GM19099 (cell line): ENCODE results near the gene COL5A2.

ENCODE experiments used
- POLR2A ChIP-seq: IDR thresholded peaks from 3 replicates; pipeline ENCODE4 v1.6.1; 2011; ENCODE audit warnings: low read depth; ENCODE audit not compliant: insufficient read length; ENCODE audit errors: extremely low read depth

Gene COL5A2

DNA sequence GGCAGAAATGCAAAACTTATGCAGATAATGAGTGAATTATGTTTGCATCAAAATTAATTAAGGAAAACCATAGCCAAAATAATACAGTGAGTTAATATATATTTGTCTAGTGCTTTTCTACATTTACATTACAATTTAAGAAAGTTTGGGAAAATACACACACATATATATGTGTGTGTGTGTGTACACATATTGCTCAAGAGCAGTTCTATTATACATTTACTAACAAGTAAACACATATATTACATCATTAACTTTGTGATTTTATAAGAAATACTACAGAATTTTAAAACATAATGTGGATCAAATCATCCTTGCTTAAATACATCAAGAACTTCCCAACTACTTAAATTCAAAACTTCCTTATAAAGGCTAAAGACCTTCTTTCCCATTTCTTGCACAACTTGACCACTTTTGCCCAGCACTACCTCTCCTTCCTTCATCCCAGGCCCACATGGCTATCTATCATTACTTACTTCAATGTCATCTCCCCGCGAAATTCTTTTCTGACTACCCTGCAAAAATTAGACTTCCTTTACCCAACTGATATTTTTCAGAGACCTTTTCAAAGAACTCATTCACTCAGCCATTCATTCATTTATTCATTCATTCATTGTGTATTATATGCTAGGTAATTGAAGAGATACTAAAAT lies 68.4 kb downstream of the COL5A2 start:
- TF ChIP-seq POLR2A, result no peak

DNA sequence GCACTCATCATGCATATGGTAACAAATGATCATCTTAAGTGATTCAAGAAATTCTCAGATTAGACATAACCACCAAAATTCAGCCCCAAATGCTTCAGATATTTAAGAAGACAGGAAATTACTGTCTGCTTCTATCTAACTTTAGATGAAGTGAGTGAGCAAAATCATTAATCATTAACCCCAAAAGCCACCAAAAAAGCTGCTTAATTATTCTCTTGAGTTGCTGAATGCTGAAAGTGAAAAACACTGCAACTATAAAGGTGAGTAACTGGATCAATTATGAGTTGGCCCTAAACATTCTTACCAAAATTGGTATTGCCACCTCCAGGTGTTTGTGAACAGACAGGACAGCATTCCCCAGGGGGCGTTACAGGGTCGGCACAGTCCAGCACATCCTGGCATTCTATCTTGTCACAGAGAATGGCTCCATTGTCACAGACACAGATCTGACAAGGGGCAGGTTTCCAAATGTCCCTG lies 69.6 kb downstream of the COL5A2 start:
- no peak for TF ChIP-seq POLR2A

DNA sequence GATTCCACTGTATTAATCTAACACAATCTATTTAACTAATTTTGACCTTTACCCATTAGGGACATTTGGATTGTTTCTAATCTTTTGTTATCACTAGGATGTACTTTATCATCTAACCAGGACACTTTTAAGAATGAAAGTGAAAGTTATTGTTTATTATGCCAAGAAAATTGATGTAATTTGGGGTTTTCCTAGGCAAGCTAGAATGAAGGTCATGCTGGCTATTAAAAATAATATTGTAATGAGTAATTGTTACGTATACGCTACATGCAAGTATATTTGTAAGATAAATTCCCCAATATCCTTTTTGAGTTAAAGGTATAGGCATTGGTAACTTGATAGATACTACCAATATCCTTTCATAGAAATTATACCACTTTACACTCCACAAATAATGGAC lies 74.6 kb downstream of the COL5A2 start:
- TF ChIP-seq POLR2A, result no peak

DNA sequence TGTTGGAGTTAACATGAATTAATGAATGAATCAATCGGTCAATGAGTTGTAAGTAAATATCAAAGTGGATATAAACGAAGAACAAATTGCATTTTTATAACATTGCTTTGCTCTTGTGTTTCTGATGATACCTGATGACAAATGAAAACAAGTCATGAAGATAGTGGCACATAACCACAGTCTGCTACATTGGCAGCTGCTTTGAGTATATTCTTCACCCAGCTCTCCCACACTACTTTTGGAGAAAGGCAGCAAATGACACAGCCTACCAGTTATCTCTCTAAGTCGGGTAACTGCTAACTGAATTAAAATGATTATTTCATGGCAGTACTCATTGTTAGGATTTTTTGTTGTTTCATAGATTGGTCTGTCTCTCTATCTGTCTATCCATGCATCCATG lies 76.8 kb downstream of the COL5A2 start:
- TF ChIP-seq POLR2A, result no peak

DNA sequence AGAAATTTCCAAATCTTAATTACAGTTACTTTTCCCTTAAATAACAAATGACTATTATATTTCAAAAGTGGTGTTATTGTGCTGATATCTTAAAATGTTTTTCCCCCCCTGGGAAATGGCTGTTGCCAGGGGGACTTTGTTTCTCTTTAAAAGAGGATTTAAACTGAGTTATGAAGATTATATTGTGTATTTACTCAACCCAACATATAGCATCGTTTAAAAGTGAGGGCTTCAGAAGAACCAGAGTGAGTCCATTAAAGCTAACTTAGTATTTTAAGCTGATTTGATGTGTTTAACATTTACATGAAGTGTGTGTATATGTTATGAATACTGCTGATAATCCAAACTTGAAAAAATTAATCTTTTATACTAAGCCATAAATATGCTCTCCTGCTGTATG lies 81.6 kb downstream of the COL5A2 start:
- no peak for TF ChIP-seq POLR2A

DNA sequence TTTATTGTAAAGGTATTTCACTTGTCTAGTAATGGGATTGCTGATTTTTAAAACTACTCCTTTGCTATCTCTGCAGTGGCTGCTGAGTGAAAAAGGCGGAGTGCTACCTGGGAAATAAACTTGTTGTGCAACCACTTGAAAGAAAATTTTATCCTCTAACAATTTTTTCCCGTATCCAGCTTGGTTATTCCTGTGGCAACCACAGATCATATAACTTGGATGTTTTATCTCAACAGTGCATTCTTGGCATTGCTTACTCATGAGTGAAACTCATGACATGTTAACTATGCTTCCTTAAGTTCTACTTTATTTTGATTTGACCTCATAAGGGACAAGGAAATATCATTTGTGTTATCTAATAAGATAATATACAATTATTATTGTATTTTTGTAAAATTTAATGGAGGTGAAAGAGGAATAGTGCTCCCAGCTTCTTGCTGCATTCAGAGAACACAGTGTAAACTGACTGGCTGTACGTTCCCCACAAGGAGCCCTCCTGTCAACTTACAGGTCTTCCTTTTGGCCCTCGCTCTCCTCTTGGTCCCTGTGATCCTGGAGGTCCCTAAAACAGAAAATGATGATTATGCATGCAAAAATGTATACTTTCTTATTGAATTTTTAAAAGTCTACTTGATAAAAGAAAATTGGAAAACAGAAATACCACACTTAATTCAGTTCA lies 82.7 kb downstream of the COL5A2 start:
- no peak for TF ChIP-seq POLR2A

DNA sequence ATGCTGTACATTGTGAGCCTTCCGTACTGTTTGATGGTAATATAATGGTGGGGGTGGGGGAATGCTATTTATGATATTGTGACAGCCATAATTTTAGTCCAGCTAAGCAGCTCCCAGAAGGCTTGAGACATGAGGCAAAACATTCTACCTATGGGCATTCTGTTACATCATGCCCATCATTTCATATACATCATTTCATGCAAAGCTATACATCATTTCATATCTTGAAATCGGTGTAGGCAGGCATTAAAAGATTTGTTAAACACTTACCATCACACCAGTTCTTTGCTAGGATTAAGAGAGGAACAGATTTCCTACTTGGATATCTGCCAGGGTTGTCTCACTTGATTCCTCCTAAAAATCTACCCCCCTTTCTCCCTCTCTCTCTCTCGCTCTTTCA lies 84.5 kb downstream of the COL5A2 start:
- TF ChIP-seq POLR2A, result no peak

DNA sequence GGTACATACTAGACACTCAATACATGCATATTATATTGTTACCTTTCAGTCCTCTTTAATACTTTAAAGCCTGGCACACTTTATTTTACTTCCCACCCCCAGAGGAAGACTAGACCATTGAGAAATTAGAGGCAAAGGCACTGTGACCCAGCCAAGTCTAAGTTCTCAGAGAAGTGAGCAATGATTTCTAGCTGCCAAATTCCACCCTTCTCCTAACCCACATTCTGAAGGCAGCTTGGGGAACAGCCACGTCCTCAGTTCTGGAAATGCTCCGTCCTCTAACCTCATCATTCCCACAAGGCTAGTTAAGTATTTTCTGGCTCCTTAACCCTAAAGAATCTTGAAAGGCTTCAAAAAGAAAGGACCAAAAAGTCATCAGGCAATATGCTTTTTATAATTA lies 86.6 kb downstream of the COL5A2 start:
- TF ChIP-seq POLR2A, result no peak

DNA sequence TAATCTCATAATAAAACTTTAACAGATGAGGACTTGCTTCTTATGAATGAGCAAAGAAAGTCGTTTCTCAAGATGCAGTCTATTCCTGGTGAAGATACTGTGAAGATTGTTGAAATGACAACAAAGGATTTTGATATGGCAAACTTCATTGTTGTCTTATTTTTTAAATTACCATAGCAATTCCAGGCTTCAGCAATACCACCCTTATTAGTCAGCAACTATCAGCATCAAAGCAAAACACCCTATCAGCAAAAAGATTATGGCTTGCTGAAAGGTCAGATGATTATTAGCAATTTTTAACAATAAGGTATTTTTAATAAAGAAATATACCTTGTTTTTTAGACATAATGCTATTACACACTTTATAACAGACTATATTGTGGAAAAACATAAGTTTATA lies 88.3 kb downstream of the COL5A2 start:
- no peak for TF ChIP-seq POLR2A

DNA sequence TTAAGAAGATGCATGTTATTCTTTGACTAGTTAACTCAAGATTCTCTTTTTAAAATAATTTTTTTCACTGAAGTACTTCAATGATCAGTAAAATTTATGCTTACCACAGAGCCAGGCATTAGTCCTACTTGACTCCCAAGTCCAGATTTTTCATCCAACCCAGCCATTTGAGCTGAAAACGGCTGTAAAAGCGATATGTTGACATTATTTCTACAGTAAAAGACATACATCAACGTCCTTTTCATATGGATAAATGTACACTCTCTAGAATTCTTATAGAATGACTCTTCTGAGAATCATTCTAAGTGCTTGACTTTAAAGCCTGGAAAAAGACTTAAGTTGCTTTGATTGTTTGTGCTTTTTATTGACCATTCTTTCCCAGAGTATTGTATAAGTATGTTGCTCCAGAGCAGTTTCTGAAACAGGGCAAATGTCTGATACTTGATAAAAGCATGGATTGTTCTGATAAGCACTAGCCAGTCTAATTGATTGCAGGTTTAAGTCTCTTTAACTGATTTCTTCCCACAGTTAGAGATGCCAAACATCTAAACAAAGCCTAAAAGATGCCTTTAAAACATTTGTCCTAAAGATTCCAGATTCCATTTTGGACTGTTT lies 90.9 kb downstream of the COL5A2 start:
- no peak for TF ChIP-seq POLR2A

DNA sequence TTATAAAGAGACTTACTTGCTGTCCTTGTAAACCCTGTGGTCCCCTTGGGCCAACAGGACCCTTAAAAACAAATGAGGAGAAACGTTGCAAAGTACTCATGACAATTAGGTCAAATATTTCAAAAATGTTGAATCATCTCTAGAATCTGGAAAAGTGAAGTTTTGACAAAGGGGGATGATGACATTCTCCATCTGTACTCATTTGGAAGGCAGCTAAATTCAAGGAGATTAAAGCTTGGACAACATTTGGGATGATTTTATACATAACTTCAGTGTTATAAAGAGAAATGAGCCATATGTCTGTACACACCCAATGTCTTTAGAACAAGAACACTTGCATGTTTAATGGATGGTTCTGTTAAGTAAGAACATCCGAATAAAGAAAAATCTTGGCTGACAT lies 92.9 kb downstream of the COL5A2 start:
- TF ChIP-seq POLR2A, result no peak

DNA sequence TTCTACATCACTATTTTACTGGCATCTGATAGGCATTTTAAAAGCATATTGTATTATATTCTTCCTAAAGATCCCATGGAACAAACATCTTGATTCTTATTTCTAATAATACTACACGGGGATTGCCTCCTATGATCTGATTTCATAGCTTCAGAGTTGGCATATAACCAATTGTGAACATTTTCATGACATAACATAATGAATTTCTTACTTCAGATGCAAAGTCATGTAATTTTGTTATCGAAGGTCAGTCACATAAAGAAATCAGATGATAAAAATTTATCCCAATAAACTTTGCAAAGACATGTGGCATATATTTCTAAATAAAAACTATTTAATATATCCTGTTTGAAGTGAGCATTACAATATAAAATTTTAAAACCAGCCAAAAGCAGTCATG lies 93.3 kb downstream of the COL5A2 start:
- no peak for TF ChIP-seq POLR2A

DNA sequence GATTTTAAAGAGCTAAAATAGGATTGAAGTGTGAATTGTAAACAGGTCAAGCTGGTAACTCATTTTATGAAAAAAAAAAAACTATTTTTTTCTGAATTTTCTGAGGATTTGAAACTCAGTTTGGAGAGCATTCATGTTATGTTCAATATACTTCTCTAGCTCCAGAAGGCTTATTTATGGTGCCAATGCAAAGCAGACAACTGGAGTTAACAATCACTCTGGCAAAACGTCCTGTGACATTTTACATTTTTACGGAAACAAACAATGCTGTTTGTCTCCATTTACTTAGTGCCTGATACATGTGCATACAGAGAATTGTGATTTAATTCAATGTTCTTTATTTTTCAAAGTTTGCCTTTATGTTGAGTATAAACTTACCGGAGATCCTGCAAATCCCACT lies 96.0 kb downstream of the COL5A2 start:
- TF ChIP-seq POLR2A, result no peak

DNA sequence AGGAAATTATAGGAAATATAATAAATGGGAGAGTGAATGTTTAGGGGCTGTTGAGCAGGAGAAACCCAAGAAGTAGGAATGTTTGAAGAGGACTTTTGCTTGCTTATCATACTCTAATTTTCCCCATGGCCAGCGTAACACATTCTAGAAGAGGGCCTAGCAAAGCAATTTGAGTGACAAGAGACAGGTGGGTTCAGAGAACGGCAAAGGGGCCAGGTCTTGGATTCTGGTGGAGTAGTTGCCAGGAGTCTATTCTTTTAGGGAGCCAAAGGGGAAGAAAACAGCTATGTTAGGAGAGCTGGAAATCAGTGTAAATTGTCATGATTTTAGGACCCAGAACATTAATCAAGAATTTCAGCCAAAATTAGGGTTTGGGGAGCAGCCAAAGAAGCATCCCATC lies 96.5 kb downstream of the COL5A2 start:
- TF ChIP-seq POLR2A, result no peak

DNA sequence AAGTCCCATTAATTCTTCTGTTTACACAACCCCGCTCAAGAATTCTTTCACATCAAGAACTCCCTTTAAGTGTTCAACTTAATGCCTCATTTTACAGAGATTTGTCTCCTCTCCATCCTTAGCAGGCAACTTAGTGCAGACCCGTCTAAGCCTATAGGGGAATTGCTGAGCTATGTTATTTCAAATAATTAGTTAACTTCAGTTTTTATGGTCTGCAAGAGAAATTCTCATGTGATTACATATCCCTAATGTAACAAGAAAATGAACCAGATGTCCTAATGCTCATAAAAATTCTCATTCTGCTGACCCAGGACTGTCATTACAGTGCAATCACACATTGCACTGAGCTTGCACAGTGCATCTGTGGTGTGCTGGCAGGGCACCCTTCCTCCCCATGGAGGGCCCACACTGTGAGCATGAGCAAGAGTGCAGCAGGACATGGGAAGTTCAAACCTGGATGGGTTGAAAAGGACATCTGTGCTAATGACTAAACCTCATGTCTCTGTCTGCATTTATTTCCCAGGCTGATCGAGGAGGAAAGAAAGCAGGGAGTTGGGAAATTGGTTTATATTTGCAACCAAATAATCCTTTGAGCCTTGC lies 97.1 kb downstream of the COL5A2 start:
- no peak for TF ChIP-seq POLR2A

DNA sequence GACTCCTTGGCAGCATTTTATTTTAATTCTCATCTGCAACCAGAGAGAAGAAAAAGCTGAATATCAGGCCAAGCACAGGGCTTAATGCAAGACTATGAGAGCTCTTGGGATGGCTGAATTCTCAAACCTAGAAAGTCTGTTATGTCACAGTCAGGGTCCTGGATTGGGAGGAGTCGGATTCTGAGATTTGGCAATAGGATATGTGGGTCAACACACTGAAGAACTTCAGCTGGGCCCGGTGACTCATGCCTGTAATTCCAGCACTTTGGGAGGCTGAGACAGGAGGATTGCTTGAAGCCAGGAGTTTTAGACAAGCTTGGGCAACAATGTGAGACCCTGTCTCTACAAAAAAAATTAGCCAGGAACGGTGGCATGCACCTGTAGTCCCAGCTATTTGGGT lies 103.0 kb downstream of the COL5A2 start:
- no peak for TF ChIP-seq POLR2A
